CD14-positive monocyte (primary cell): ENCODE data around the gene GSX2. TPM values are rescaled to one million over a fixed set of nuclear protein-coding genes. Genes with fewer than 3 reads are reported as not detected.

Experiments
- DNase-seq, 3 donors: peaks; one replicate each; pipeline ENCODE4 v3.0.0-alpha.2; 2011 to 2022
- H2AFZ ChIP-seq: 2 replicates; pipeline ENCODE4 v1.6.0; 2012; ENCODE audit warnings: mild to moderate bottlenecking, low read depth, low read length, inconsistent platforms; ENCODE audit not compliant: insufficient read depth, poor library complexity, severe bottlenecking
- H3K27ac ChIP-seq, 2 donors: 1 replicate in 1 of 2; 2 replicates in 1 of 2; pipeline ENCODE4 v1.5.1; 2012 to 2013; ENCODE audit warnings: low read length in 2 of 2, control low read depth in 1 of 2, inconsistent platforms in 1 of 2, low read depth in 1 of 2, mild to moderate bottlenecking in 1 of 2
- H3K27me3 ChIP-seq, 2 donors: one replicate each; pipeline versions ENCODE4 v1.6.0 to v1.6.1; 2011 to 2013; ENCODE audit warnings: low read length in 2 of 2; ENCODE audit not compliant: control insufficient read depth in 2 of 2, insufficient read depth in 2 of 2
- H3K36me3 ChIP-seq, 2 donors: replicated peaks in 1 of 2; 1 replicate in 1 of 2; 2 replicates in 1 of 2; pipeline versions ENCODE4 v1.5.1 to v1.6.1; 2012 to 2013; ENCODE audit warnings: low read length in 2 of 2, control low read depth in 1 of 2, inconsistent platforms in 1 of 2, mild to moderate bottlenecking in 1 of 2; ENCODE audit not compliant: insufficient read depth in 2 of 2, control insufficient read depth in 1 of 2
- H3K4me1 ChIP-seq, 2 donors: 1 replicate in 1 of 2; 2 replicates in 1 of 2; pipeline versions ENCODE4 v1.5.1 to v1.6.1; 2012 to 2013; ENCODE audit warnings: low read length in 2 of 2, control low read depth in 1 of 2, inconsistent platforms in 1 of 2, mild to moderate bottlenecking in 1 of 2, moderate library complexity in 1 of 2; ENCODE audit not compliant: insufficient read depth in 2 of 2, control insufficient read depth in 1 of 2
- H3K4me2 ChIP-seq: replicated peaks from 2 replicates; pipeline ENCODE3; 2012; ENCODE audit warnings: low read length, moderate library complexity, mild to moderate bottlenecking; ENCODE audit not compliant: poor library complexity, severe bottlenecking; ENCODE audit errors: extremely low read depth
- H3K4me3 ChIP-seq, 3 experiments: fragments of 200-600 bp in 1 of 3; sonication (generic) in 1 of 3; replicated peaks in 1 of 3; 1 replicate in 2 of 3; 2 replicates in 1 of 3; pipeline ENCODE4 v1.5.1; 2011 to 2013; ENCODE audit warnings: low read length in 3 of 3, mild to moderate bottlenecking in 3 of 3, control low read depth in 2 of 3, low read depth in 2 of 3, inconsistent platforms in 1 of 3, moderate library complexity in 1 of 3
- H3K79me2 ChIP-seq: 2 replicates; pipeline ENCODE4 v1.6.0; 2012; ENCODE audit warnings: mild to moderate bottlenecking, control low read depth, inconsistent platforms, low read length, moderate library complexity; ENCODE audit not compliant: insufficient read depth
- H3K9ac ChIP-seq: 2 replicates; pipeline ENCODE4 v1.6.0; 2017; ENCODE audit warnings: low read length, mild to moderate bottlenecking; ENCODE audit not compliant: insufficient read depth, poor library complexity, severe bottlenecking
- H3K9me3 ChIP-seq, 2 donors: replicated peaks in 1 of 2; 1 replicate in 1 of 2; 2 replicates in 1 of 2; pipeline versions ENCODE4 v1.5.1 to v1.6.1; 2012 to 2013; ENCODE audit warnings: low read length in 2 of 2, control low read depth in 1 of 2; ENCODE audit not compliant: control insufficient read depth in 1 of 2, insufficient read depth in 1 of 2
- H4K20me1 ChIP-seq: 2 replicates; pipeline ENCODE4 v1.6.0; 2012; ENCODE audit warnings: mild to moderate bottlenecking, low read length, control low read depth, moderate library complexity; ENCODE audit not compliant: insufficient read depth
- H3K27ac Mint-ChIP-seq, 7 donors: one replicate each; pipeline ENCODE4 v1.8.0; 2020; ENCODE audit warnings: mild to moderate bottlenecking in 7 of 7, mixed read lengths in 7 of 7, moderate library complexity in 6 of 7, inconsistent platforms in 2 of 7
- H3K27me3 Mint-ChIP-seq, 3 donors: one replicate each; pipeline ENCODE4 v1.8.0; 2021 to 2022; ENCODE audit warnings: low read depth in 3 of 3, mild to moderate bottlenecking in 3 of 3, mixed read lengths in 3 of 3, moderate library complexity in 3 of 3, inconsistent platforms in 1 of 3
- H3K36me3 Mint-ChIP-seq, 2 donors: one replicate each; pipeline ENCODE4 v1.8.0; 2020; ENCODE audit warnings: mixed read lengths in 2 of 2, inconsistent platforms in 1 of 2, mild to moderate bottlenecking in 1 of 2
- H3K4me1 Mint-ChIP-seq: one replicate; pipeline ENCODE4 v1.8.0; 2020; ENCODE audit warnings: mild to moderate bottlenecking, mixed read lengths
- H3K4me3 Mint-ChIP-seq, 2 donors: one replicate each; pipeline ENCODE4 v1.8.0; 2020; ENCODE audit warnings: mild to moderate bottlenecking in 2 of 2, mixed read lengths in 2 of 2, moderate library complexity in 1 of 2
- H3K9me3 Mint-ChIP-seq, 7 donors: one replicate each; pipeline ENCODE4 v1.8.0; 2020 to 2022; ENCODE audit warnings: mixed read lengths in 7 of 7, mild to moderate bottlenecking in 6 of 7, moderate library complexity in 6 of 7, inconsistent platforms in 2 of 7
- CTCF ChIP-seq: fragments of 200-600 bp; IDR thresholded peaks from one replicate; pipeline ENCODE4 v1.8.0; 2022; ENCODE audit warnings: antibody characterized with exemption, mild to moderate bottlenecking
- WGBS: methylation state at CpG from one replicate; pipeline ENCODE4 v1.1.5; 2013; ENCODE audit warnings: missing lambda C conversion rate; ENCODE audit not compliant: insufficient coverage; 5-methylcytosine and 5-hydroxymethylcytosine counted together
- intact Hi-C, 2 donors: fragments of 100-400 bp; cut with micrococcal nuclease; formaldehyde crosslinking; loops; one replicate each; pipeline versions ENCODE4 v1.15.0 to v1.15.1; 2023
- polyA plus RNA-seq, 3 donors: library from polyadenylated mRNA; depleted of rRNA in 1 of 3; unstranded in 2 of 3; stranded (reverse) in 1 of 3; fragments of 300-500 nt in 2 of 3; fragments of >200 nt in 1 of 3; fragmentation: Illumina TruSeq in 2 of 3; gene quantifications; 1 replicate in 2 of 3; 2 replicates in 1 of 3; pipeline ENCODE4 v1.2.3, GENCODE V29; 2012 to 2021

Gene GSX2
- polyA plus RNA-seq, 3 donors = not detected

- 61% methylated on average over 5 of the region's 6 CpGs for WGBS
- H3K4me1 Mint-ChIP-seq = peaks cover 41% of the 10 kb centered on the region
- intact Hi-C loops = no loop called here
These were observed 2.8 kb upstream of the GSX2 start for GRCh38 chr4:54097152-54097551.

GRCh38 chr4:54098375-54098774, 1.6 kb upstream of the GSX2 start:
- no peak overlapping the region for H3K27ac Mint-ChIP-seq
- Histone ChIP-seq H3K4me2 (no peak overlapping the region), H3K27ac (no peak overlapping the region), H3K9me3 (peaks cover 0 to 64% of the 10 kb centered on the region in 2 donors), H3K4me3 (no peak overlapping the region), H4K20me1 (no peaks in the 10 kb centered on the region), H3K79me2 (no peaks in the 10 kb centered on the region), H2AFZ (no peak overlapping the region), H3K9ac (no peak overlapping the region), H3K27me3 (peaks cover 97 to 99% of the 10 kb centered on the region in 2 donors), H3K4me1 (peaks cover 21 to 28% of the 10 kb centered on the region in 2 donors), H3K36me3 (no peaks in the 10 kb centered on the region)
- no peak for TF ChIP-seq CTCF
- peaks cover 98 to 100% (median 98%) of the 10 kb centered on the region in 3 donors for H3K27me3 Mint-ChIP-seq
- peaks cover 0 to 31% (median 7%) of the 10 kb centered on the region in 7 donors for H3K9me3 Mint-ChIP-seq
- H3K4me1 Mint-ChIP-seq = peaks cover 41% of the 10 kb centered on the region
- intact Hi-C loops = no loop called here
- H3K4me3 Mint-ChIP-seq = peak overlapping the region in 1 of 2 donors; percentile 88
- DNase-seq = no peak
- 15% methylated on average over 3 of the region's 5 CpGs for WGBS
- peaks cover 0 to 14% of the 10 kb centered on the region in 2 donors for H3K36me3 Mint-ChIP-seq

More at GRCh38 chr4:54097152-54097551, 2.8 kb upstream of the GSX2 start:
- H3K4me2 ChIP-seq = no peak overlapping the region
- no peaks in the 10 kb centered on the region for H4K20me1 ChIP-seq
- Mint-ChIP-seq H3K27ac (no peak overlapping the region), H3K4me3 (peak overlapping the region in 1 of 2 donors; percentile 100), H3K27me3 (peaks cover 99 to 100% (median 99%) of the 10 kb centered on the region in 3 donors), H3K9me3 (peaks cover 0 to 31% (median 6%) of the 10 kb centered on the region in 7 donors), H3K36me3 (peaks cover 0 to 10% of the 10 kb centered on the region in 2 donors)
- no peak for TF ChIP-seq CTCF
- peaks cover 97 to 99% of the 10 kb centered on the region in 2 donors for H3K27me3 ChIP-seq
- H2AFZ ChIP-seq = no peak overlapping the region
- no peak overlapping the region for H3K4me3 ChIP-seq
- H3K36me3 ChIP-seq = no peaks in the 10 kb centered on the region
- H3K4me1 ChIP-seq = peaks cover 24 to 31% of the 10 kb centered on the region in 2 donors
- DNase-seq = no peak
- no peak overlapping the region for H3K9ac ChIP-seq
- H3K9me3 ChIP-seq = peaks cover 0 to 67% of the 10 kb centered on the region in 2 donors
- H3K27ac ChIP-seq = no peak overlapping the region
- H3K79me2 ChIP-seq = no peaks in the 10 kb centered on the region
